Astrocyte (in vitro differentiated cells and primary cell): ENCODE data around the gene MCOLN1. TPM values are rescaled to one million over a fixed set of nuclear protein-coding genes. Genes with fewer than 3 reads are reported as not detected.

ENCODE experiments used
- DNase-seq: peaks from one replicate; pipeline ENCODE4 v3.0.0-alpha.2; 2010; ENCODE audit warnings: low read depth
- FAIRE-seq: peaks from 2 replicates; lab custom pipeline; 2011; peaks lifted over from hg19 to GRCh38; lab: Jason Lieb, UNC
- H2AFZ ChIP-seq: 2 replicates; pipeline ENCODE4 v1.6.0; 2012; ENCODE audit warnings: low read depth, low read length, inconsistent platforms
- H3K27ac ChIP-seq: 2 replicates; pipeline ENCODE4 v1.5.1; 2011; ENCODE audit warnings: low read depth, low read length, inconsistent platforms
- H3K27me3 ChIP-seq: 2 replicates; pipeline ENCODE4 v1.6.0; 2011; ENCODE audit warnings: low read length, inconsistent platforms; ENCODE audit not compliant: insufficient read depth
- H3K36me3 ChIP-seq: 2 replicates; pipeline ENCODE4 v1.5.1; 2011; ENCODE audit warnings: low read length, inconsistent platforms; ENCODE audit not compliant: insufficient read depth
- H3K4me1 ChIP-seq: 2 replicates; pipeline ENCODE4 v1.5.1; 2011; ENCODE audit warnings: low read length, inconsistent platforms; ENCODE audit not compliant: insufficient read depth
- H3K4me2 ChIP-seq: 2 replicates; pipeline ENCODE4 v1.6.0; 2012; ENCODE audit warnings: low read length, inconsistent platforms
- H3K4me3 ChIP-seq: 2 replicates; pipeline ENCODE4 v1.5.1; 2011; ENCODE audit warnings: low read depth, mild to moderate bottlenecking, low read length, inconsistent platforms; ENCODE audit not compliant: insufficient read depth
- H3K79me2 ChIP-seq: 2 replicates; pipeline ENCODE4 v1.6.0; 2012; ENCODE audit warnings: mild to moderate bottlenecking, low read length, inconsistent platforms; ENCODE audit not compliant: insufficient read depth
- H3K9ac ChIP-seq: 2 replicates; pipeline ENCODE4 v1.6.0; 2012; ENCODE audit warnings: mild to moderate bottlenecking, low read length, inconsistent platforms
- H3K9me3 ChIP-seq: 2 replicates; pipeline ENCODE4 v1.5.1; 2012; ENCODE audit warnings: low read depth, mild to moderate bottlenecking, low read length, inconsistent platforms; ENCODE audit not compliant: insufficient read depth
- H4K20me1 ChIP-seq: 2 replicates; pipeline ENCODE4 v1.6.0; 2012; ENCODE audit warnings: low read length, inconsistent platforms; ENCODE audit not compliant: insufficient read depth
- H3K27ac Mint-ChIP-seq: one replicate; pipeline ENCODE4 v1.8.0; 2021; ENCODE audit warnings: mild to moderate bottlenecking, mixed read lengths; ENCODE audit not compliant: unreplicated experiment
- H3K27me3 Mint-ChIP-seq: one replicate; pipeline ENCODE4 v1.8.0; 2021; ENCODE audit warnings: low read depth, mixed read lengths; ENCODE audit not compliant: unreplicated experiment
- H3K36me3 Mint-ChIP-seq: one replicate; pipeline ENCODE4 v1.8.0; 2021; ENCODE audit warnings: low read depth, mixed read lengths; ENCODE audit not compliant: unreplicated experiment
- H3K4me1 Mint-ChIP-seq: one replicate; pipeline ENCODE4 v1.8.0; 2021; ENCODE audit warnings: low read depth, mixed read lengths; ENCODE audit not compliant: unreplicated experiment
- H3K4me3 Mint-ChIP-seq: one replicate; pipeline ENCODE4 v1.8.0; 2021; ENCODE audit warnings: mild to moderate bottlenecking, moderate library complexity, mixed read lengths; ENCODE audit not compliant: unreplicated experiment
- H3K9me3 Mint-ChIP-seq: one replicate; pipeline ENCODE4 v1.8.0; 2021; ENCODE audit warnings: mild to moderate bottlenecking, mixed read lengths; ENCODE audit not compliant: unreplicated experiment
- EZH2 ChIP-seq: IDR thresholded peaks from 2 replicates; pipeline ENCODE4 v1.6.1; 2012; ENCODE audit warnings: mild to moderate bottlenecking, low read length, inconsistent platforms; ENCODE audit not compliant: insufficient read depth
- total RNA-seq: library from RNA; stranded (reverse); gene quantifications from 2 replicates; pipeline ENCODE4 v1.2.1, GENCODE V29; 2021
- TF ChIP-seq, protein P1 (sequence below): IDR thresholded peaks from 2 replicates; pipeline ENCODE4 v1.5.1; 2011; ENCODE audit warnings: low read depth, mild to moderate bottlenecking, inconsistent platforms, low read length, moderate library complexity; ENCODE audit not compliant: insufficient read depth

MCOLN1 gene
- total RNA-seq, 1 donor from 2014 or later: 26.2 TPM

- no peak overlapping the region for H3K4me3 Mint-ChIP-seq
- DNase-seq (no peak), FAIRE-seq (no peak)
- H4K20me1 ChIP-seq: peaks cover 2% of the 10 kb centered on the region
- no peaks in the 10 kb centered on the region for H3K79me2 ChIP-seq
- no peaks in the 10 kb centered on the region for H3K9me3 ChIP-seq
- no peaks in the 10 kb centered on the region for H3K27me3 ChIP-seq
- H3K4me2 ChIP-seq: no peak overlapping the region
- no peaks in the 10 kb centered on the region for H3K27me3 Mint-ChIP-seq
- H3K4me1 Mint-ChIP-seq: peaks cover 3% of the 10 kb centered on the region
- TF ChIP-seq, protein P1, sequence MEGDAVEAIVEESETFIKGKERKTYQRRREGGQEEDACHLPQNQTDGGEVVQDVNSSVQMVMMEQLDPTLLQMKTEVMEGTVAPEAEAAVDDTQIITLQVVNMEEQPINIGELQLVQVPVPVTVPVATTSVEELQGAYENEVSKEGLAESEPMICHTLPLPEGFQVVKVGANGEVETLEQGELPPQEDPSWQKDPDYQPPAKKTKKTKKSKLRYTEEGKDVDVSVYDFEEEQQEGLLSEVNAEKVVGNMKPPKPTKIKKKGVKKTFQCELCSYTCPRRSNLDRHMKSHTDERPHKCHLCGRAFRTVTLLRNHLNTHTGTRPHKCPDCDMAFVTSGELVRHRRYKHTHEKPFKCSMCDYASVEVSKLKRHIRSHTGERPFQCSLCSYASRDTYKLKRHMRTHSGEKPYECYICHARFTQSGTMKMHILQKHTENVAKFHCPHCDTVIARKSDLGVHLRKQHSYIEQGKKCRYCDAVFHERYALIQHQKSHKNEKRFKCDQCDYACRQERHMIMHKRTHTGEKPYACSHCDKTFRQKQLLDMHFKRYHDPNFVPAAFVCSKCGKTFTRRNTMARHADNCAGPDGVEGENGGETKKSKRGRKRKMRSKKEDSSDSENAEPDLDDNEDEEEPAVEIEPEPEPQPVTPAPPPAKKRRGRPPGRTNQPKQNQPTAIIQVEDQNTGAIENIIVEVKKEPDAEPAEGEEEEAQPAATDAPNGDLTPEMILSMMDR: no peak
- TF ChIP-seq EZH2: no peak
- H3K36me3 ChIP-seq: peaks cover 14% of the 10 kb centered on the region
- H3K27ac ChIP-seq: no peak overlapping the region
- peaks cover 33% of the 10 kb centered on the region for H3K36me3 Mint-ChIP-seq
- no peak overlapping the region for H3K4me3 ChIP-seq
- no peaks in the 10 kb centered on the region for H3K9me3 Mint-ChIP-seq
- H2AFZ ChIP-seq: no peak overlapping the region
- H3K4me1 ChIP-seq: no peaks in the 10 kb centered on the region
- H3K9ac ChIP-seq: no peak overlapping the region
- H3K27ac Mint-ChIP-seq: no peak overlapping the region
Measured at GRCh38 chr19:7554990-7555864, 32.8 kb downstream of the MCOLN1 start.

- Histone ChIP-seq H3K79me2 (no peaks in the 10 kb centered on the region), H3K36me3 (peaks cover 16% of the 10 kb centered on the region), H3K27ac (no peak overlapping the region), H3K27me3 (no peaks in the 10 kb centered on the region), H3K4me2 (no peak overlapping the region), H3K9ac (no peak overlapping the region), H3K9me3 (no peaks in the 10 kb centered on the region), H3K4me1 (no peaks in the 10 kb centered on the region), H4K20me1 (peaks cover 6% of the 10 kb centered on the region), H2AFZ (no peak overlapping the region), H3K4me3 (no peak overlapping the region)
- DNase-seq (no peak), FAIRE-seq (no peak)
- no peak overlapping the region for H3K4me3 Mint-ChIP-seq
- no peak for TF ChIP-seq EZH2
- TF ChIP-seq, protein P1: no peak
- H3K4me1 Mint-ChIP-seq: no peaks in the 10 kb centered on the region
- H3K9me3 Mint-ChIP-seq: no peaks in the 10 kb centered on the region
- H3K27ac Mint-ChIP-seq: no peak overlapping the region
- no peaks in the 10 kb centered on the region for H3K27me3 Mint-ChIP-seq
- H3K36me3 Mint-ChIP-seq: peaks cover 32% of the 10 kb centered on the region
Measured at GRCh38 chr19:7556696-7557315, 34.4 kb downstream of the MCOLN1 start.

DNA sequence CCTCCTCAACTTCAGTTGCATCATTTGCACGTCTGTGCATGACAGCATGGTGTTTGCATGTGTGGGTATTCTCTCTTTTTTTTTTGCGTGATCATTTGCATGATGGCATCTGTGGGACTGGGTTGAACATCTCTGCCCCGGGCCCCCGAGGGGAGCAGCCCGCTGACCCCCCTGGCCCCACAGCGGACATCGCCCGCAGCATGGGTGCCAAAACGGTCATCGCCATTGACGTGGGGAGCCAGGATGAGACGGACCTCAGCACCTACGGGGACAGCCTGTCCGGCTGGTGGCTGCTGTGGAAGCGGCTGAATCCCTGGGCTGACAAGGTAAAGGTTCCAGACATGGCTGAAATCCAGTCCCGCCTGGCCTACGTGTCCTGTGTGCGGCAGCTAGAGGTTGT, 36.2 kb downstream of the MCOLN1 start:
- Histone ChIP-seq H2AFZ (no peak overlapping the region), H3K36me3 (peaks cover 16% of the 10 kb centered on the region), H4K20me1 (peaks cover 10% of the 10 kb centered on the region), H3K9me3 (no peaks in the 10 kb centered on the region), H3K79me2 (no peaks in the 10 kb centered on the region), H3K4me2 (no peak overlapping the region), H3K9ac (no peak overlapping the region), H3K27ac (no peak overlapping the region), H3K4me1 (no peaks in the 10 kb centered on the region), H3K27me3 (no peaks in the 10 kb centered on the region), H3K4me3 (no peak overlapping the region)
- H3K4me3 Mint-ChIP-seq: no peak overlapping the region
- no peaks in the 10 kb centered on the region for H3K4me1 Mint-ChIP-seq
- H3K27me3 Mint-ChIP-seq: no peaks in the 10 kb centered on the region
- TF ChIP-seq EZH2: no peak
- TF ChIP-seq, protein P1: no peak
- no peak for DNase-seq
- H3K9me3 Mint-ChIP-seq: no peaks in the 10 kb centered on the region
- H3K27ac Mint-ChIP-seq: no peak overlapping the region
- FAIRE-seq: no peak
- peaks cover 30% of the 10 kb centered on the region for H3K36me3 Mint-ChIP-seq
